B cell (primary cell): ENCODE results near the gene GSTA2.
"Not testable (repeated sequence)": the region's sequence is repeated elsewhere in the genome, so short reads cannot be mapped to it uniquely, and the experiment has no call there.

ENCODE experiments used
- EZH2 ChIP-seq: IDR thresholded peaks from 2 replicates; pipeline ENCODE4 v1.6.1; 2012; ENCODE audit warnings: borderline replicate concordance, low read depth, mild to moderate bottlenecking, moderate library complexity, low read length; ENCODE audit not compliant: insufficient read depth, poor library complexity, severe bottlenecking
- TF ChIP-seq, protein P1 (sequence below): fragments of 200-600 bp; IDR thresholded peaks from one replicate; pipeline ENCODE4 v1.8.0; 2022; ENCODE audit warnings: antibody characterized with exemption, mild to moderate bottlenecking

DNA sequence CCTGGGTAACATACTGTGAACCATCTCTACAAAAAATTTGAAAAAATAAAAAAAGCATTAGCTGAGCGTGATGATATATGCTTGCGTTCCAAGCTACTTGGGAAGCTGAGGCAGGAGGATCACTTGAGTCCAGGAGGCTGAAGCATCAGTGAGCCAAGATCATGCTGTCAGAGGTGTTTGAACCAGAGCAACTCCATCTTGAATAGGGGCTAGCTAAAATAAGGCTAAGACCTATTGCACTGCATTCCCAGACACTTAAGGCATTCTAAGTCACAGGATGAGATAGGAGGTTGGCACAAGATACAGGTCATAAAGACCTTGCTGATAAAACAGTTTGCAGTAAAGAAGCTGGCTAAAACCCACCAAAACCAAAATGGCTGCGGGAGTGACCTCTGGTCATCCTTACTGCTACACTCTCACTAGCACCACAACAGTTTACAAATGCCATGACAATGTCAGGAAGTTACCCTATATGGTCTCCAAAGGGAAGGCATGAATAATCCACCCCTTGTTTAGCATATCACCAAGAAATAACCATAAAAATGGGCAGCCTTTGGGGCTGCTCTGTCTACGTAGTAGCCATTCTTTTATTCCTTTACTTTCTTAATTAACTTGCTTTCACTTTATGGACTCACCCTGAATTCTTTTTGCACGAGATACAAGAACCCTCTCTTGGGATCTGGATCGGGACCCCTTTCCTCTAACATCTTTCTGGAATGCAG is 58.3 kb downstream of the GSTA2 start:
- TF ChIP-seq, protein P1, sequence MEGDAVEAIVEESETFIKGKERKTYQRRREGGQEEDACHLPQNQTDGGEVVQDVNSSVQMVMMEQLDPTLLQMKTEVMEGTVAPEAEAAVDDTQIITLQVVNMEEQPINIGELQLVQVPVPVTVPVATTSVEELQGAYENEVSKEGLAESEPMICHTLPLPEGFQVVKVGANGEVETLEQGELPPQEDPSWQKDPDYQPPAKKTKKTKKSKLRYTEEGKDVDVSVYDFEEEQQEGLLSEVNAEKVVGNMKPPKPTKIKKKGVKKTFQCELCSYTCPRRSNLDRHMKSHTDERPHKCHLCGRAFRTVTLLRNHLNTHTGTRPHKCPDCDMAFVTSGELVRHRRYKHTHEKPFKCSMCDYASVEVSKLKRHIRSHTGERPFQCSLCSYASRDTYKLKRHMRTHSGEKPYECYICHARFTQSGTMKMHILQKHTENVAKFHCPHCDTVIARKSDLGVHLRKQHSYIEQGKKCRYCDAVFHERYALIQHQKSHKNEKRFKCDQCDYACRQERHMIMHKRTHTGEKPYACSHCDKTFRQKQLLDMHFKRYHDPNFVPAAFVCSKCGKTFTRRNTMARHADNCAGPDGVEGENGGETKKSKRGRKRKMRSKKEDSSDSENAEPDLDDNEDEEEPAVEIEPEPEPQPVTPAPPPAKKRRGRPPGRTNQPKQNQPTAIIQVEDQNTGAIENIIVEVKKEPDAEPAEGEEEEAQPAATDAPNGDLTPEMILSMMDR, result not testable (repeated sequence)
- TF ChIP-seq EZH2, result not testable (repeated sequence)
